Measurements from ENCODE around the gene DNAL1.

The DNAL1 gene

DNA sequence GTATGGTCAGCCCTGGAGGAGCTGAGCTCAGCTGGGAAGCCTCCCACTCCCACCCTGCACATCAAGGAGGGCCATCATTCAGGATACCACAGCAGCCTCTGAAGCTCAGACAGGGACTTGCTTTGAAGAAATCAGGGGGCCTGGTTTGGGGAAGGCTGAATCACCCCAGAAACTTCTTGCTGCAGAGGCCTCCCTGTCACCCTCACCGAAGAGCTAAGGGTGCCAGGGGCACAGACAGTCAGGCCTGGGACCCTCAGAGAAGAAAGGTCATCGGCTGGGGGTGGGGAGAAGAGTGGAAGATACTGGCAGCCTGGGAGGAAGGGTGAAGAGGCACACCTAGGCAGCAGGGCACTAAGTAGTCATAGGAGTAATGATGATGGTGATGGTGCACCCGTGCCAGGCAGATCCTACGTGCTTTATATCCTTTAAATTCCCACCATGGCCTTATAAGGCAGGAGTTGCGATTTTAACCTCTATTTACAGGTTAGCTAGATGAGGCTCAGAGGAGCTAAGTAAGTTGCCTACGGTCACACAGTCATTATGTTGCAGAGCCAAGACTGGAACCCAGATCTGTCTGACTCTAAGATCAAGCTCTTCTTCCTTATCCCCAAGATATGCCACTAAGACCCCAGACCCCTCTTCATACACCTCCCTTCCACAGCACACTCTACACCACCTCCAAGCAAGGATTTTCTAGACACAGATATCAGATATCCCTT lies 97.9 kb downstream of the DNAL1 start:
- Histone ChIP-seq H4K91ac (ENCODE audit: low read depth, low read length, poor library complexity) (no peak overlapping the region), H3K4me2 (ENCODE audit: insufficient read depth, low read length, poor library complexity, severe bottlenecking) (no peak overlapping the region), H2BK12ac (ENCODE audit: low read length) (no peak overlapping the region), H3K9ac (ENCODE audit: low read depth, low read length, poor library complexity) (no peak overlapping the region), H2BK15ac (ENCODE audit: low read length) (peak overlapping the region; percentile 80), H3K4me3 (ENCODE audit: low read length in 2 of 2) (no peak overlapping the region), H2BK5ac (ENCODE audit: low read length) (peak overlapping the region; percentile 3), H3K23ac (ENCODE audit: low read depth, low read length, poor library complexity) (peak overlapping the region; percentile 61), H3K4me1 (ENCODE audit: control insufficient read depth in 2 of 2, insufficient read depth in 1 of 2, low read depth in 1 of 2, low read length in 2 of 2) (peaks cover 32 to 45% of the 10 kb centered on the region in 2 donors), H3K27me3 (ENCODE audit: control insufficient read depth in 3 of 3, insufficient read depth in 3 of 3, low read depth in 1 of 3, low read length in 3 of 3) (no peaks in the 10 kb centered on the region), H3K36me3 (replicated peaks in 1 of 2; ENCODE audit: control insufficient read depth in 2 of 2, insufficient read depth in 2 of 2, low read length in 2 of 2) (peaks cover 2 to 21% of the 10 kb centered on the region in 2 donors), H2AFZ (ENCODE audit: low read length) (peak overlapping the region; percentile 73), H3K27ac (replicated peaks; ENCODE audit: low read length) (no peak overlapping the region), H2BK120ac (ENCODE audit: low read depth, low read length) (no peak overlapping the region), H3K4ac (ENCODE audit: low read length) (no peak overlapping the region), H4K8ac (ENCODE audit: low read depth, low read length) (no peak overlapping the region), H3K9me3 (replicated peaks in 1 of 2; ENCODE audit: control insufficient read depth in 2 of 2, insufficient read depth in 1 of 2, low read depth in 1 of 2, low read length in 2 of 2) (no peaks in the 10 kb centered on the region), H2AK5ac (ENCODE audit: low read depth, low read length) (peak overlapping the region; percentile 28), H3K18ac (ENCODE audit: low read length) (peak overlapping the region; percentile 93), H3K79me1 (ENCODE audit: low read depth, low read length) (peaks cover 8% of the 10 kb centered on the region), H3K14ac (ENCODE audit: low read length) (peak overlapping the region; percentile 78)
- no peak for DNase-seq (ENCODE audit: low spot score)
- no CpG with 5 or more reads among the region's 6 CpGs for WGBS, 2 donors (ENCODE audit: extremely low coverage in 2 of 2, insufficient read length in 2 of 2, insufficient replicate concordance in 1 of 2)

DNA sequence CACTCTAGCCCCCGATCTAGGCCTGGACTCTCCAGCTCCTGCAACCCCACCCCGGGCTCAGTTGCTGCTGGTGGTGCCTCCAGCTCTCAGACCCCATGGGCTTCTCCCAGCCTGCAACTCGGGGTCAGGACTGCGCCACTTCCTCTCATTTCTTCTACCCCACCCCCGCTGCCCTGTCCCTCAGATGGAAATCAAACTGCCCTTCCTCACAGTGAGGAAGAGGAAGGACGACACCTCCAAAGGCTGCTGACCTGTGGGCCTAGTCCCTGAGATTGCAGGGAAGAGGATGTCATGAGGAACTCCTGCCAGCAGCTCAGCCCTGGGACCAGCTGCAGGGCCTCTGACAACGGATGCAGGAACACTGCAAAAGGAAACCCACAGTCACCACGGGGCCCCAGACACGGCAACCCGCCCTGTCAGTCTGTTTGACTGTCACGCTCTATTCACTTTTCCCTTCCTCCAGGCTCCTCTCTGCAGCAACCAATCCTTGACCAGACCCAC lies 98.7 kb downstream of the DNAL1 start:
- H2BK5ac ChIP-seq (ENCODE audit: low read length), result no peak overlapping the region
- H2AK5ac ChIP-seq (ENCODE audit: low read depth, low read length), result peak overlapping the region; percentile 7
- H3K27me3 ChIP-seq (ENCODE audit: control insufficient read depth in 3 of 3, insufficient read depth in 3 of 3, low read depth in 1 of 3, low read length in 3 of 3), result no peaks in the 10 kb centered on the region
- peak overlapping the region; percentile 35 for H3K18ac ChIP-seq (ENCODE audit: low read length)
- H2BK15ac ChIP-seq (ENCODE audit: low read length), result no peak overlapping the region
- DNase-seq (ENCODE audit: low spot score), result no peak
- H3K23ac ChIP-seq (ENCODE audit: low read depth, low read length, poor library complexity), result no peak overlapping the region
- H3K14ac ChIP-seq (ENCODE audit: low read length), result no peak overlapping the region
- no peaks in the 10 kb centered on the region for H3K9me3 ChIP-seq (replicated peaks in 1 of 2; ENCODE audit: control insufficient read depth in 2 of 2, insufficient read depth in 1 of 2, low read depth in 1 of 2, low read length in 2 of 2)
- peaks cover 32 to 45% of the 10 kb centered on the region in 2 donors for H3K4me1 ChIP-seq (ENCODE audit: control insufficient read depth in 2 of 2, insufficient read depth in 1 of 2, low read depth in 1 of 2, low read length in 2 of 2)
- no peak overlapping the region for H3K27ac ChIP-seq (replicated peaks; ENCODE audit: low read length)
- no CpG with 5 or more reads among the region's 11 CpGs for WGBS, 2 donors (ENCODE audit: extremely low coverage in 2 of 2, insufficient read length in 2 of 2, insufficient replicate concordance in 1 of 2)
- H3K9ac ChIP-seq (ENCODE audit: low read depth, low read length, poor library complexity), result peak overlapping the region; percentile 61
- no peak overlapping the region for H3K4me2 ChIP-seq (ENCODE audit: insufficient read depth, low read length, poor library complexity, severe bottlenecking)
- peaks cover 8% of the 10 kb centered on the region for H3K79me1 ChIP-seq (ENCODE audit: low read depth, low read length)
- no peak overlapping the region for H4K8ac ChIP-seq (ENCODE audit: low read depth, low read length)
- H3K4me3 ChIP-seq (ENCODE audit: low read length in 2 of 2), result no peak overlapping the region
- no peak overlapping the region for H2BK12ac ChIP-seq (ENCODE audit: low read length)
- H3K36me3 ChIP-seq (replicated peaks in 1 of 2; ENCODE audit: control insufficient read depth in 2 of 2, insufficient read depth in 2 of 2, low read length in 2 of 2), result peaks cover 0 to 15% of the 10 kb centered on the region in 2 donors
- H4K91ac ChIP-seq (ENCODE audit: low read depth, low read length, poor library complexity), result no peak overlapping the region
- no peak overlapping the region for H3K4ac ChIP-seq (ENCODE audit: low read length)
- no peak overlapping the region for H2BK120ac ChIP-seq (ENCODE audit: low read depth, low read length)
- no peak overlapping the region for H2AFZ ChIP-seq (ENCODE audit: low read length)

DNA sequence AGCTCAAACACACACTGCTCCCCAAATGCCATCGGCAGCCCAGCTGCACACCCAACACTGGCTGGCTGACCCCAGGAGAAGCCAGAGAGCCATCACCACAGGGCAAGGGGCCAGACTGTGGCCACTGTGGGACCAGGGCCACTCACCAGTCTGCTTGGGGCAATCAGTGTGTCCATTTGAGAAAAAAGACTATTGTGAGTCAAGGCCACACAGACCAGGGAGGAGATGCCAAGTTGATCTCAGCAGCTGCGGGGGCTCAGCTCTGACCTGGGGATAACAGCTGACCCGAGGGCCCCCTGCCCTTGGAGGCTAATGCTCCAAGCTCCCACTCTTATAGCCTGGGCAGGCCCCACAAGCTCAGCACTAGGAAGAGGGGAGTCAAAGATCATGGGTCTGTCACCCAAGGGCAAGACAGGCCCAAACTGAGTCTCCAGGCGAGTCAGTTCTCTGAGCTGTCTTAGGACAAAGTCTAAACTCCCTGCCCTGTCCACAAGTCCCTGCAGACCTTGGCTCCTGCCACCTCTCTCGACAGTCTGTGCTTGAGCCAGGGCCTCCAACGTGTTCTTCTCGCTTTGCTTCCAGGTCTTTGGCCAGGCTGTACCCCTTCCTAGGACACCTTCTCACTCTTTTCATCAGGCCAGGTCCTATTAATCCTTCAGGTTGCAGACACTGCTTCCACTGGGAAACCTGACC lies 99.5 kb downstream of the DNAL1 start:
- Histone ChIP-seq H3K18ac (ENCODE audit: low read length) (no peak overlapping the region), H2AK5ac (ENCODE audit: low read depth, low read length) (peak overlapping the region; percentile 72), H2BK120ac (ENCODE audit: low read depth, low read length) (no peak overlapping the region), H2AFZ (ENCODE audit: low read length) (no peak overlapping the region), H3K9ac (ENCODE audit: low read depth, low read length, poor library complexity) (peak overlapping the region; percentile 63), H3K36me3 (replicated peaks in 1 of 2; ENCODE audit: control insufficient read depth in 2 of 2, insufficient read depth in 2 of 2, low read length in 2 of 2) (peaks cover 0 to 7% of the 10 kb centered on the region in 2 donors), H2BK5ac (ENCODE audit: low read length) (peak overlapping the region; percentile 61), H3K23ac (ENCODE audit: low read depth, low read length, poor library complexity) (peak overlapping the region; percentile 38), H2BK15ac (ENCODE audit: low read length) (no peak overlapping the region), H3K4me2 (ENCODE audit: insufficient read depth, low read length, poor library complexity, severe bottlenecking) (no peak overlapping the region), H4K8ac (ENCODE audit: low read depth, low read length) (no peak overlapping the region), H3K27me3 (ENCODE audit: control insufficient read depth in 3 of 3, insufficient read depth in 3 of 3, low read depth in 1 of 3, low read length in 3 of 3) (no peaks in the 10 kb centered on the region), H4K91ac (ENCODE audit: low read depth, low read length, poor library complexity) (no peak overlapping the region), H3K79me1 (ENCODE audit: low read depth, low read length) (peaks cover 6% of the 10 kb centered on the region), H3K27ac (replicated peaks; ENCODE audit: low read length) (no peak overlapping the region), H3K4me3 (ENCODE audit: low read length in 2 of 2) (no peak overlapping the region), H3K4me1 (ENCODE audit: control insufficient read depth in 2 of 2, insufficient read depth in 1 of 2, low read depth in 1 of 2, low read length in 2 of 2) (peaks cover 32 to 45% of the 10 kb centered on the region in 2 donors), H2BK12ac (ENCODE audit: low read length) (no peak overlapping the region), H3K9me3 (replicated peaks in 1 of 2; ENCODE audit: control insufficient read depth in 2 of 2, insufficient read depth in 1 of 2, low read depth in 1 of 2, low read length in 2 of 2) (no peaks in the 10 kb centered on the region), H3K4ac (ENCODE audit: low read length) (no peak overlapping the region), H3K14ac (ENCODE audit: low read length) (peak overlapping the region; percentile 94)
- WGBS, 2 donors (ENCODE audit: extremely low coverage in 2 of 2, insufficient read length in 2 of 2, insufficient replicate concordance in 1 of 2), result no CpG with 5 or more reads among the region's 7 CpGs
- no peak for DNase-seq (ENCODE audit: low spot score)

DNA sequence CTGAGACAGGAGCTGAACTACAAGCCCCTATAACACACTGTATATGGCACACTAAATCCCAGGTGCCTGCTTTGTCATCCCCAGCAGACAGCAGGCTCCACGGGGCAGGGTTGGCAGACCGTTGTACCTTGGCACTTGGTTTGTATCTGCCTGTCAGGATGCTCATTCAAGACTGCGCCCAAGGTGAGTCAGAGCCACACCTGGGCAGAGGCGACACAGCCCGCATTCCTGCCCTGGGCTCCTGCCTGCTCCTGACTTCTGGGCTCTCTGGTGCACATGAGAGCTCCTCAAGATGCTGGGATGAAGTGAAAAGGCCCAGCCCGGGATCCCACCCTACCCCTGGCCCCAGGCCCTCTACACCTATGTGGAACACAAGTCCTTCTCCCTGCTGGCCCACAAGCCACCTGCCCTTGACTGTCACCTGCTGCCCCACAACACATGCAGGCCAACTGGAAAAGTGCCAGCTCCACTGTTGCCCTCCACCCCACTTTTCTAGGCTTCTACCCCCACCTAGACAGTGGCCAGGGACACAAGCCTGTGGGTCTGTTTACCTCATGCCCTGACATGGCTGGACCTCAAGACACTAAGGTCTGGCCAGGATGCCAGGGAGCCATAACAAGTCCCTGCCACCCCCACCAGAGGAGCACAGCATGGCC lies 100.2 kb downstream of the DNAL1 start:
- Histone ChIP-seq H3K79me1 (ENCODE audit: low read depth, low read length) (peaks cover 6% of the 10 kb centered on the region), H3K14ac (ENCODE audit: low read length) (peak overlapping the region; percentile 94), H3K27ac (replicated peaks; ENCODE audit: low read length) (no peak overlapping the region), H3K23ac (ENCODE audit: low read depth, low read length, poor library complexity) (no peak overlapping the region), H3K4me1 (ENCODE audit: control insufficient read depth in 2 of 2, insufficient read depth in 1 of 2, low read depth in 1 of 2, low read length in 2 of 2) (peaks cover 32 to 45% of the 10 kb centered on the region in 2 donors), H2BK5ac (ENCODE audit: low read length) (peak overlapping the region; percentile 61), H2AFZ (ENCODE audit: low read length) (no peak overlapping the region), H4K8ac (ENCODE audit: low read depth, low read length) (no peak overlapping the region), H3K9ac (ENCODE audit: low read depth, low read length, poor library complexity) (no peak overlapping the region), H3K4me2 (ENCODE audit: insufficient read depth, low read length, poor library complexity, severe bottlenecking) (no peak overlapping the region), H4K91ac (ENCODE audit: low read depth, low read length, poor library complexity) (peak overlapping the region; percentile 82), H3K4me3 (ENCODE audit: low read length in 2 of 2) (no peak overlapping the region), H3K4ac (ENCODE audit: low read length) (no peak overlapping the region), H2BK12ac (ENCODE audit: low read length) (no peak overlapping the region), H2BK15ac (ENCODE audit: low read length) (no peak overlapping the region), H3K27me3 (ENCODE audit: control insufficient read depth in 3 of 3, insufficient read depth in 3 of 3, low read depth in 1 of 3, low read length in 3 of 3) (no peaks in the 10 kb centered on the region), H3K18ac (ENCODE audit: low read length) (peak overlapping the region; percentile 45), H2AK5ac (ENCODE audit: low read depth, low read length) (peak overlapping the region; percentile 33), H3K36me3 (replicated peaks in 1 of 2; ENCODE audit: control insufficient read depth in 2 of 2, insufficient read depth in 2 of 2, low read length in 2 of 2) (peaks cover 0 to under 1% of the 10 kb centered on the region in 2 donors), H2BK120ac (ENCODE audit: low read depth, low read length) (no peak overlapping the region), H3K9me3 (replicated peaks in 1 of 2; ENCODE audit: control insufficient read depth in 2 of 2, insufficient read depth in 1 of 2, low read depth in 1 of 2, low read length in 2 of 2) (no peaks in the 10 kb centered on the region)
- DNase-seq (ENCODE audit: low spot score), result no peak
- no CpG with 5 or more reads among the region's 6 CpGs for WGBS, 2 donors (ENCODE audit: extremely low coverage in 2 of 2, insufficient read length in 2 of 2, insufficient replicate concordance in 1 of 2)
